GM21528 (cell line): ENCODE data around the gene ELK4.
A peak's percentile ranks its signal among the peaks of the same experiment; 100 is the strongest.

Experiments used
- ATAC-seq: cut with Tn5 transposase; IDR thresholded peaks from one replicate; pipeline ENCODE4 v1.9.1; 2021; ENCODE audit warnings: mild to moderate bottlenecking, moderate library complexity; ENCODE audit not compliant: unreplicated experiment, low FRiP score

Gene ELK4

GRCh38 chr1:205631010-205631767 is 622 bp downstream of the ELK4 start:
- peak; percentile 62 for ATAC-seq

GRCh38 chr1:205630651-205631009 is 1.2 kb downstream of the ELK4 start:
- no peak for ATAC-seq

GRCh38 chr1:205630241-205630640 is 1.6 kb downstream of the ELK4 start:
- ATAC-seq, result no peak

GRCh38 chr1:205629751-205630150 is 2.1 kb downstream of the ELK4 start:
- no peak for ATAC-seq

GRCh38 chr1:205627956-205628355 is 3.9 kb downstream of the ELK4 start:
- ATAC-seq, result no peak

- ATAC-seq, result no peak
These were observed 5.6 kb downstream of the ELK4 start for GRCh38 chr1:205626216-205626615.

- no peak for ATAC-seq
These were observed 8.2 kb downstream of the ELK4 start for GRCh38 chr1:205623646-205624045.

GRCh38 chr1:205620269-205620668 is 11.5 kb downstream of the ELK4 start:
- no peak for ATAC-seq

- ATAC-seq, result no peak
These were observed 12.4 kb downstream of the ELK4 start for GRCh38 chr1:205619376-205619775.

- no peak for ATAC-seq
These were observed 15.1 kb downstream of the ELK4 start for GRCh38 chr1:205616563-205617293.

- no peak for ATAC-seq
These were observed 16.0 kb downstream of the ELK4 start for GRCh38 chr1:205615789-205616188.

- ATAC-seq, result no peak
These were observed 17.9 kb downstream of the ELK4 start for GRCh38 chr1:205613854-205614412.

GRCh38 chr1:205612556-205612955 is 19.3 kb downstream of the ELK4 start:
- ATAC-seq, result no peak

- no peak for ATAC-seq
These were observed 19.7 kb downstream of the ELK4 start for GRCh38 chr1:205612104-205612503.

GRCh38 chr1:205610901-205611466 is 20.8 kb downstream of the ELK4 start:
- ATAC-seq, result no peak

GRCh38 chr1:205610036-205610435 is 21.8 kb downstream of the ELK4 start:
- ATAC-seq, result no peak

- ATAC-seq, result no peak
These were observed 26.8 kb downstream of the ELK4 start for GRCh38 chr1:205604825-205605505.

GRCh38 chr1:205604059-205604458 is 27.8 kb downstream of the ELK4 start:
- no peak for ATAC-seq

GRCh38 chr1:205601205-205601604 is 30.6 kb downstream of the ELK4 start:
- no peak for ATAC-seq

- ATAC-seq, result peak; percentile 58
These were observed 31.7 kb downstream of the ELK4 start for GRCh38 chr1:205600085-205600484.

- ATAC-seq, result no peak
These were observed 32.2 kb downstream of the ELK4 start for GRCh38 chr1:205599669-205600042.
